Psoas muscle (tissue), 8 donors: ENCODE results near the gene LINC01488. TPM values are rescaled to one million over a fixed set of nuclear protein-coding genes. Genes with fewer than 3 reads are reported as not detected.

Experiments used
- ATAC-seq, 4 donors: fragments of 200-7000 bp; cut with Tn5 transposase; one replicate each; pipeline ENCODE4 v1.9.1; 2020; ENCODE audit warnings: moderate library complexity in 3 of 4, mild to moderate bottlenecking in 2 of 4
- DNase-seq, 2 donors: peaks; one replicate each; pipeline ENCODE4 v3.0.0-alpha.2; 2020
- H3K27ac ChIP-seq: fragments of 200-600 bp; one replicate; pipeline ENCODE4 v1.8.0; 2022
- H3K27me3 ChIP-seq, 3 donors: fragments of 200-600 bp in 1 of 3; one replicate each; pipeline versions ENCODE4 v1.6.1 to v1.8.0; 2013 to 2022; ENCODE audit warnings: low read length in 2 of 3, mild to moderate bottlenecking in 2 of 3, moderate library complexity in 1 of 3; ENCODE audit not compliant: insufficient read depth in 3 of 3
- H3K36me3 ChIP-seq, 2 donors: fragments of 200-600 bp in 1 of 2; one replicate each; pipeline versions ENCODE4 v1.6.1 to v1.8.0; 2013 to 2022; ENCODE audit warnings: low read depth in 1 of 2, mild to moderate bottlenecking in 1 of 2, moderate library complexity in 1 of 2; ENCODE audit not compliant: insufficient read depth in 1 of 2
- H3K4me1 ChIP-seq: fragments of 200-600 bp; one replicate; pipeline ENCODE4 v1.8.0; 2022
- H3K4me3 ChIP-seq: fragments of 200-600 bp; one replicate; pipeline ENCODE4 v1.8.0; 2022; ENCODE audit warnings: mild to moderate bottlenecking
- H3K9me3 ChIP-seq: fragments of 200-600 bp; one replicate; pipeline ENCODE4 v1.8.0; 2022
- WGBS, 3 donors: extraction: QIAGEN DNeasy Blood & Tissue Kit; methylation state at CpG; one replicate each; pipeline versions ENCODE4 v1.1.6 to v1.1.7; 2013; 5-methylcytosine and 5-hydroxymethylcytosine counted together
- intact Hi-C, 2 donors: fragments of 100-400 bp; cut with DNase I; formaldehyde crosslinking; loops; one replicate each; pipeline versions ENCODE4 v1.11.0 to v1.14.2; 2022
- polyA plus RNA-seq, 3 donors: library from polyadenylated mRNA; stranded (reverse); fragments of 200-250 nt; gene quantifications; one replicate each; pipeline ENCODE4 v1.2.3, GENCODE V29; 2013
- total RNA-seq, 4 donors: library from RNA; stranded (reverse); fragmentation: NEBNext Ultra II Directional in 2 of 4; extraction: Animal tissue kit (Norgen Biotek cat#: 25700) in 2 of 4; gene quantifications; one replicate each; pipeline versions ENCODE4 v1.2.1 to v1.2.4, GENCODE V29; 2021 to 2023
- TF ChIP-seq, protein P1 (sequence below): fragments of 200-600 bp; IDR thresholded peaks from one replicate; pipeline ENCODE4 v1.8.0; 2022; ENCODE audit warnings: antibody characterized with exemption
- donor health status: healthy with polysubstance abuse.
- donor health status: DM: no; HTN: no; CAD: no; lungs with moderate emphysema.
- donor health status: Bipolar disorder and iron deficiency.
- donor health status: healthy.
- donor health status: DM: yes; HTN: yes; CAD: no.
- donor health status: DM: no; HTN: no; CAD: no.
- donor health status: DM: no; HTN: no; CAD: no.
- donor health status: DM: yes; HTN: yes; CAD: no.

The LINC01488 gene
- total and polyA plus RNA-seq, 7 donors, result 0.03 TPM; not detected in 6

DNA sequence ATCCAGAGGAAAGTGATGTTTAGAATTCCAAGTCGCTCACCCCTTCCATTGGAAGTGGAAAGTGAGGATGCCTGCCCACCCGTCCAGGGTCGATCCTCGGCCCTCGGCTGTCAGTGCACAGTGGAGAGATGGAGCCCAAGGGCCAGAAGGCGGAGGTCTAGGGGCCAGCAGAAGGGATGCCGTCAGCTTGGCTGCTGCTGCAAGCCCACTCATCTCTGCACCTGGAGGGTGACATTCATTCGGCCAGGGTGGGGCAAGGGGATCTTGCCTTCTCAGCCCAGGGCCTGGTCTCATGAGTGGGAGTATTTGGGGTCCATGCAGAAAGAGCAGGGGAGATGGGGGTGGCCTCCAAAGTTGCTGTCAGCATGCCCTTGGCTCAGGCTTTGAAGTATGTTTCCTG, 30.7 kb downstream of the LINC01488 start:
- DNase-seq, result no peak
- no peaks in the 10 kb centered on the region for H3K9me3 ChIP-seq
- H3K36me3 ChIP-seq, result no peaks in the 10 kb centered on the region
- WGBS, 3 donors, result 86 to 91% (median 90%) methylated on average over 8 of the region's 8 CpGs
- H3K27ac ChIP-seq, result no peak overlapping the region
- no peaks in the 10 kb centered on the region for H3K27me3 ChIP-seq
- no peak for ATAC-seq
- intact Hi-C loops, result no loop called here
- no peaks in the 10 kb centered on the region for H3K4me1 ChIP-seq
- TF ChIP-seq, protein P1, sequence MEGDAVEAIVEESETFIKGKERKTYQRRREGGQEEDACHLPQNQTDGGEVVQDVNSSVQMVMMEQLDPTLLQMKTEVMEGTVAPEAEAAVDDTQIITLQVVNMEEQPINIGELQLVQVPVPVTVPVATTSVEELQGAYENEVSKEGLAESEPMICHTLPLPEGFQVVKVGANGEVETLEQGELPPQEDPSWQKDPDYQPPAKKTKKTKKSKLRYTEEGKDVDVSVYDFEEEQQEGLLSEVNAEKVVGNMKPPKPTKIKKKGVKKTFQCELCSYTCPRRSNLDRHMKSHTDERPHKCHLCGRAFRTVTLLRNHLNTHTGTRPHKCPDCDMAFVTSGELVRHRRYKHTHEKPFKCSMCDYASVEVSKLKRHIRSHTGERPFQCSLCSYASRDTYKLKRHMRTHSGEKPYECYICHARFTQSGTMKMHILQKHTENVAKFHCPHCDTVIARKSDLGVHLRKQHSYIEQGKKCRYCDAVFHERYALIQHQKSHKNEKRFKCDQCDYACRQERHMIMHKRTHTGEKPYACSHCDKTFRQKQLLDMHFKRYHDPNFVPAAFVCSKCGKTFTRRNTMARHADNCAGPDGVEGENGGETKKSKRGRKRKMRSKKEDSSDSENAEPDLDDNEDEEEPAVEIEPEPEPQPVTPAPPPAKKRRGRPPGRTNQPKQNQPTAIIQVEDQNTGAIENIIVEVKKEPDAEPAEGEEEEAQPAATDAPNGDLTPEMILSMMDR, result no peak
- H3K4me3 ChIP-seq, result no peak overlapping the region

DNA sequence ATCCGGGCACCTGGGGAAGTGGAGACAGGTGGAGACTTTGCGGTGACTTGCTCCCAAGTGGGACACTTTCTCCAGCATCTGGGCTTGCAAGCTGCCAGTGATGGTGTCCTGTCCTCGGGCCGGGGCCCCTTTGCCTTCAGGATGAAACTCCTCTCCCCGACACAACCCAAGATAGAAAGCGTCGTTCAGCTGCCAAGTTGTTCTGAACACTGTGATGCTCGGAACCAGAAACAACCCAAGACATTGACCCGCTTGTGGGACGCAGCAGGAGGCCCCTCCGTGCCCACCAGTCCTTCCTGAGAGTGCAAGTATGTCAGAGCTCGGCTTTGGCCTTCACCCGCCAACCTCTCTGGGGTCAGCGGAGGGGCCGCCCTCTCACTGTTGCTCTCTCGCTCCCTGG, 31.3 kb downstream of the LINC01488 start:
- WGBS, 3 donors, result 83 to 92% (median 85%) methylated on average over 16 of the region's 16 CpGs
- no peaks in the 10 kb centered on the region for H3K27me3 ChIP-seq
- H3K9me3 ChIP-seq, result no peaks in the 10 kb centered on the region
- intact Hi-C loops, result no loop called here
- no peaks in the 10 kb centered on the region for H3K4me1 ChIP-seq
- TF ChIP-seq, protein P1, result no peak
- ATAC-seq (no peak), DNase-seq (no peak)
- no peak overlapping the region for H3K4me3 ChIP-seq
- H3K27ac ChIP-seq, result no peak overlapping the region
- H3K36me3 ChIP-seq, result no peaks in the 10 kb centered on the region

DNA sequence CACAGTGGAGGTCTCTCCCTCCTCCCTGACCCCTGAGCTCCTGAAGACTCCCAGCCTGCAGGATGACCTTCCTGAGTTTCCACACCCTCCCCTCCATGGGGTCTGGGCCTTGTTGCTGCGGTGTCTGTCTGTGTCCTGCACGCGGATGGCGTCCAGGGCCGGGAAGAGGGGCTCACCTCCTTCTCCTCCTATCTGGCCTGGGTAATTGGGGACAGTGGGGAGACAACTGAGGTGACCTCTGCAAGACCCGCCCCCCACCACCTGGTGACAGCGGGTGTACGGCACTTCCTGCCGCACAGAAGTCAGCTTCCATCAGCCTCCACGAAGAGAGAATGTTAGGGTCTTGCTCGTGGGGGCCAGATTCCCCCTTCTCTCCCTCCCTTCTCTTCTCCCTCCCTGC, 31.7 kb downstream of the LINC01488 start:
- TF ChIP-seq, protein P1, result no peak

DNA sequence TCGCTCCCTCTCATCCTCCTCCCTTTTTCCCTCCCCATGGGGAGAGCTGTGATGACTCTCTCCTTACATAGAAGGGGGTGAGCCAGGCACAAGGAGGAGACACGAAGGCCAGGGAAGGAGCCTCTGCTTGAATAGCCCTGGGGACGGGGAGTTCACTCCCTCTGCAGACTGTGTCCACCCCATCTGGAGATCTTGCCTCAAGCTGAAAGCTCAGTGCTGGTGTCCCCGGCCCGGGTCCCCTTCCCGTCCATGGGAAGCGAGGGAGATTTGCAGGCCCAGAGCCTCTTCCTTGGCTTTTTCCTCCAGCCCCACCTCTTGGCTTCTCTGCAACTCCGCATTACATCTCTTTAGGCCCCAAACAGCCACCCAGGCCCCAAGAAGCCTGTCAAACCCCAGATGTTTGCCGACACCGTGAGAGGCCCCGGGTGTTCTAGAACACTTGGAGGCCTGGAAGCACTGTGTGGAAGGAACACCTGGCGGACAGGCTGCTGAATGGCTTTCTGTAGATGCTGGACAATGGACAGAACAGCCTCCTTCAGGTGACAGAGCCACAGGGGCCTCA, 32.3 kb downstream of the LINC01488 start:
- TF ChIP-seq, protein P1, result no peak
- DNase-seq (no peak), ATAC-seq (no peak)
- H3K27ac ChIP-seq, result no peak overlapping the region
- no peaks in the 10 kb centered on the region for H3K9me3 ChIP-seq
- H3K4me3 ChIP-seq, result no peak overlapping the region
- no peaks in the 10 kb centered on the region for H3K36me3 ChIP-seq
- 86 to 93% (median 89%) methylated on average over 12 of the region's 12 CpGs for WGBS, 3 donors
- H3K4me1 ChIP-seq, result no peaks in the 10 kb centered on the region
- intact Hi-C loops, result no loop called here
- no peaks in the 10 kb centered on the region for H3K27me3 ChIP-seq

More for the DNA sequence above, 31.7 kb downstream of the LINC01488 start:
- ATAC-seq (no peak), DNase-seq (no peak)
- intact Hi-C loops, result no loop called here
- no peaks in the 10 kb centered on the region for H3K9me3 ChIP-seq
- H3K4me1 ChIP-seq, result no peaks in the 10 kb centered on the region
- H3K36me3 ChIP-seq, result no peaks in the 10 kb centered on the region
- WGBS, 3 donors, result 92 to 94% (median 94%) methylated on average over 11 of the region's 11 CpGs
- no peaks in the 10 kb centered on the region for H3K27me3 ChIP-seq
- H3K4me3 ChIP-seq, result no peak overlapping the region
- H3K27ac ChIP-seq, result no peak overlapping the region

DNA sequence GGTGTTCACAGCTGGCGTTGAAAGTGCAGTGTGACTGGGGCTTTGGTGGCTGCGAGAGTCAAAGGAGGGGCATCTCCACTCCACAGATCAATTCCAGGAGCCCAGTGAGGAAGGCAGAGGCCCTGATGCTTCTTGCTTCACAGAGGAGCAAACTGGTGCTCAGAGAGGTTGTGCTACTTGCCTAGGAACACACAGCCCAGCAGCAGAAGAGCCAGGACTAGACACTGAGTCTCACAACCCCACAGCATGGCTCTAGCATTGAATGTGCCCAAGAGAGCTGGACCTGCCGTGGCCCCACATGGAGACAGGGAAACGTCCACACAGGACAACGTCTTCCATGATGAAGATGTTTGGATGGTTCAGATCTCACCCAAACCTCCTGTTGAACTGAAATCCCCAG, 33.3 kb downstream of the LINC01488 start:
- Histone ChIP-seq H3K4me3 (no peak overlapping the region), H3K36me3 (no peaks in the 10 kb centered on the region), H3K9me3 (no peaks in the 10 kb centered on the region), H3K27me3 (peaks cover 0 to 8% (median 0%) of the 10 kb centered on the region in 3 donors), H3K4me1 (no peaks in the 10 kb centered on the region), H3K27ac (no peak overlapping the region)
- no peak for ATAC-seq
- 91 to 92% (median 92%) methylated on average over 5 of the region's 5 CpGs for WGBS, 3 donors
- intact Hi-C loops, result no loop called here
- no peak for DNase-seq
- TF ChIP-seq, protein P1, result no peak
